KOPT-K1 (cell line): ENCODE data around the gene PGM3.
"Not testable (repeated sequence)": the region's sequence is repeated elsewhere in the genome, so short reads cannot be mapped to it uniquely, and the experiment has no call there.

ENCODE experiments used
- H3K27ac ChIP-seq: fragments of 200-600 bp; sonication (generic); 2 replicates; pipeline ENCODE4 v1.5.1; 2016; ENCODE audit warnings: antibody characterized with exemption, mild to moderate bottlenecking, low read depth, low read length; ENCODE audit not compliant: poor library complexity, severe bottlenecking
- H3K36me3 ChIP-seq: fragments of 200-600 bp; sonication (generic); 2 replicates; pipeline ENCODE4 v1.5.1; 2017; ENCODE audit warnings: antibody characterized with exemption, mild to moderate bottlenecking, low read length, moderate library complexity; ENCODE audit not compliant: insufficient read depth
- H3K9me3 ChIP-seq: fragments of 200-600 bp; sonication (generic); 2 replicates; pipeline ENCODE4 v1.5.1; 2017; ENCODE audit warnings: antibody characterized with exemption, low read length, mild to moderate bottlenecking; ENCODE audit not compliant: insufficient read depth, poor library complexity, severe bottlenecking

The PGM3 gene

DNA sequence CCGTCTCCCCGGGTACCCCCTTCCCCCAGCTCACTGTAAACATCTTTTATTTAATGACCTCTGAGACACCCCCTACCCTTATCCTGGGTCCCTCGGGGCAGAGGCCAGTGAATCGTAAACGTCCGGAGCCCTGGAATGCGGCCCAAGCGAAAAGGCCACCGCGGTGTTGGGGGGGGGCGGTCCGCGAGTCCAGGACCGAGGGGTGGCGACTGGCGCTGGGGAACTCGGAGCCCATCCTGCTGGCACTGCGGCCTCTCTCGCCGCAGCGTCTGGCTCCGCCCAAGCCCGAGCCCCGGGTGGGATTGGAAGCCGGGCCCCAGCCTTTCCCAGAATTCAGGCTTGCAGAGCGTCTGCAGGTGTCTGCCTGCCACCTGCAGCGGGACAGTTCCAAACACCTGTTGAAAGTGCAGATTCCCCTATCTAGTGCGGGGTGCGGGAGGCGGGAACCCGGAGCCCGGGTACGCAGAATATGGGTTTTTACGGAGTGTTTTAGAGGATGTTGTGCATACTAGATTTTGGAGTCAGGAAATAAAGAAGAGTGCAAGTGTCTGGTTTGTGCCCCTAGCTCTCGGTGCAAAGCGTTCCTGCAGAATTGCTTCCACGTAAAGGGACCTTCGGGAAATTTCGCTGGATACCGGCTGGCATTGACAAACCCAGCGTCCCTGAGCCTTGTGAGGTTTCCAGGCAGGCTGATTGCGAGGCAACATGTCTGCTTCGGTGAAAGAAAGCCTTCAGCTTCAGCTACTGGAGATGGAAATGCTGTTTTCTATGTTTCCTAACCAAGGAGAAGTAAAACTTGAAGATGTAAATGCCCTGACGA is 892 bp upstream of the PGM3 start:
- H3K27ac ChIP-seq: peak overlapping the region; percentile 73
- H3K36me3 ChIP-seq: no peaks in the 10 kb centered on the region
- H3K9me3 ChIP-seq: no peaks in the 10 kb centered on the region

DNA sequence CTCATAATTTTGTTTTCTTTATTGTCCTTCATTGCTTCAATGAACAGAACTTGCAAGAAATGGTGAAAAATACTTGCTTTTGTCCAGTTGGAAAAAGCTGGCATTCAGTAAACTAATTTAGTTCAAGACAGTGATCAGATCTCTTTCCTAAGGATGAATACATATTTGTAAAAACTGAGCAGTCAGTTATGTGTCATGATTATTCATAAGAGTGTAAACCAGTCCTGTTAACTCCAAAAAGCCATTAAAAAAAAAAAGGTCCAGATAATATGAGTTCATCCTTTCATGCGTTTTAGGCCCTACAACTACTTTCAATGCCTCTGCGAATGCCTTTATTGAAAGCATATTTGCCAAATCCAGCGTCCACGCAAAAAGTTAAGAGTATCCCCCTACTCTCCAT is 609 bp downstream of the PGM3 start:
- no peaks in the 10 kb centered on the region for H3K9me3 ChIP-seq
- H3K36me3 ChIP-seq: no peaks in the 10 kb centered on the region
- H3K27ac ChIP-seq: peak overlapping the region; percentile 73

DNA sequence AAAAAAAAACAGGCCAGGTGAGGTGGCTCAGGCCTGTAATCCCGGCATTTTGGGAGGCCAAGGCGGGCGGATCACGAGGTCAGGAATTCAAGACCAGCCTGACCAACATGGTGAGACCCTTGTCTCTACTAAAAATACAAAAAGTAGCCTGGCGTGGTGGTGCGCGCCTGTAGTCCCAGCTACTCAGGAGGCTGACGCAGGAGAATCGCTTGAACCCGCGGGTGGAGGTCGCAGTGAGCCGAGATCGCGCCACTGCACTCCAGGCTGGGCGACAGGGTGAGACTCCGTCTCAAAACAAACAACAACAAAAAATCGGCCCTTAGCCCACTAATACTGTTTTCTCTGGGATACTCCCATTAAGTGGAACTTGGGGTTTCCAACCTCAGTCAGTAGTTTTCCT is 1.1 kb downstream of the PGM3 start:
- H3K36me3 ChIP-seq, H3K27ac ChIP-seq, H3K9me3 ChIP-seq: not testable (repeated sequence)

DNA sequence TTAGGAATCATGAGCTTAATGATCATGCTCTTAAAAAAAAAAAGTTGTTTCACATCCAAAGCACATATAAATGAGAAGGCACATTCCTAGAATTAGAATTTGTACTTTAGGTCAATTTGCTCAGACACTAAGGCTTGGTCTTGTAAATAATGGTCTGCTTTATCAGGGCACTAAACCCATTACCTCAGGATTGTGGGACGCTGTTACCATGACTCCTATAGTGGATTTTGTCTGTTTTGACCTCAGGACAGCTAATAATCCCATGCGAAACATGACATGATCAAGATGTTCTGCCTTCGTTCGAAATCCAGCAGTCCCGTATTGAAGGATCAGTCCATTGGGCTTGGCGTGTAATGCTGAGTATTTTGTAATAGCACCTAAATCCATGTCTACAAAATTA is 2.4 kb downstream of the PGM3 start:
- H3K27ac ChIP-seq: no peak overlapping the region
- peaks cover 9% of the 10 kb centered on the region for H3K36me3 ChIP-seq
- H3K9me3 ChIP-seq: no peaks in the 10 kb centered on the region

DNA sequence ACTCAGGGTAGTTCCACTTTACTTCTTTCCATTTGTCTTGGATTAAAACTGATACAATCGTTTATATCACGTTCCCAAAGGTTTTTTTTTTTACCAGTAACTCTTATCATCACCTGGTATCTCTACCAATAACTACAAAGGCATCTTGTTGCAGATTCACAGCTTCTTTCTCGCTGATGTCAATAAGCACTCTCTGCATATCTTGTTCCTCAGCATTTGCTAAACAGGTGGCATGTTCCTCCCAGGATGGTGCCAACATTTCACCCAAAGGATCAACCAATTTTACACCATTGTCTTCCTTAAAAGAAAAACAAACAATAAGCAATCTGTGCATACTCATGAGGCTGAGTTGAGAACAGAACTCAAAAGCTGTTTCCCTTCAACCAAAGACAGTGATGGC is 4.6 kb downstream of the PGM3 start:
- H3K27ac ChIP-seq: no peak overlapping the region
- peaks cover 28% of the 10 kb centered on the region for H3K36me3 ChIP-seq
- H3K9me3 ChIP-seq: no peaks in the 10 kb centered on the region

DNA sequence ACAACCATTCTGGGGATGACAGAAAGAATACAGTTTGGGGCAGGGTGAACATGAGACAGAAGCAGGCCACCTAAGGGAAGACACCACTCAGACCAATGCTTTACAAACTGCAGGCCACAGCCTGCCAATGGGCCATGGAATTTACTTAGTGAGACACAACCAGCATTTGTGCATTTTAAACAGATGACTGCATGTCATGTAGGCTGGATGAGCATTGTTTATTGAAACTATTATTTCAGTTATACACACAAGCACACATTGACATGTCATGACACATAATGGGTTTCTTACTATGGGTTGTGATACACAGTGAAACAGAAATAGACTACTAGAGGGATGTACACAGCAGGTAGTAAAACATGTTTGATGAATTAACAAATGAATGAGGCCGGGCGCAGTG is 8.0 kb downstream of the PGM3 start:
- Histone ChIP-seq H3K36me3 (peaks cover 60% of the 10 kb centered on the region), H3K27ac (no peak overlapping the region), H3K9me3 (no peaks in the 10 kb centered on the region)

DNA sequence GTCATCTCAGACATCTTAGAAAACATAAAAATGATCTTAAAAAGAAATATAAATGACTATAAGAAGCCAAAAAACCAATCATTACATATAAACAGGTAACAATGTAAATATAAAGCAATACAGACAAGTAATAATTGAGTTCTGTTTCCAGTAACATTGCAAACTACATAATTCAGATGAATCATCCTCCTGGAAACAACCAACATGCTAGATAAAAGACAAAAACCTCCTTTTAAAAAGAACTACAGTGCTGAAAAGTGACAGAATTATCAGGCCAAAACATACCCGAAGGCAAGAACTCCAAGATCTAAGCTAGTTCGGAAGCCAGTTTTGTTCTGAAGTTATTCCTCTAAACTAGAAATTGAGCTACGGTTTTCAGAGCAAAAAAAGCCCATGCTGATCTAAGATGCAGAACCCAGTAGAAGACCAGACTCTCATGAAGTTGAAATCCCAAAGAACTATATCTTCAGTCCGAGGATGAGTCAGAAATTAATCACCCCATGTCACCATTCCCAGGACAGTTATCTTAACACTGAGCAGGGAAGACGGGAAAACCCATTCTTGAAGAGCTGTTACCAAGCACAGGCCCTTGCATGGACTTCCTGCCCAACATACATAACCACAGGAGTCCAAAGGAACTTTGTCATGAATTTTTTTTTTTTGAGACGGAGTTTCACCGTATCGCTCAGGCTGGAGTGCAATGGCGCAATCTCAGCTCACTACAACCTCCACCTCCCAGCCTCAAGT is 9.8 kb downstream of the PGM3 start:
- H3K27ac ChIP-seq: no peak overlapping the region
- no peaks in the 10 kb centered on the region for H3K9me3 ChIP-seq
- peaks cover 68% of the 10 kb centered on the region for H3K36me3 ChIP-seq

DNA sequence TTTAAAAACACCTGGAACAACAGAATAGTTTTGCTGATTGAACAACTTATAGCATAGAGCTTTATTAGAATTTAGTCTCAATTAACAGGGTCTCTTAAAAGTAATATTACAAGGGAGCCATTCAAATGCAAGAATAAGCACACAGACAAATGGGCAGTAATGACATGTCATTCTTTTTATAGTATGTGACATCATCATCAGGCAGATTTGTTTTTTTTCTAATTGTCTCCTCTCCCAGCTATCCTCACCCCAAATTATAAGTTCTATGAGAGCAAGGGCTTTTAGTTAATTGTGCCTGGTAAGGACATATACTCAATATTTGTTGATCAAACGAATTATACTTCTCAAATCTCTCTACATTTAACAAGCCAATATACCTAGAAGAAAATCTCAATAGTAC is 11.0 kb downstream of the PGM3 start:
- H3K36me3 ChIP-seq: peaks cover 79% of the 10 kb centered on the region
- H3K27ac ChIP-seq: no peak overlapping the region
- H3K9me3 ChIP-seq: no peaks in the 10 kb centered on the region

DNA sequence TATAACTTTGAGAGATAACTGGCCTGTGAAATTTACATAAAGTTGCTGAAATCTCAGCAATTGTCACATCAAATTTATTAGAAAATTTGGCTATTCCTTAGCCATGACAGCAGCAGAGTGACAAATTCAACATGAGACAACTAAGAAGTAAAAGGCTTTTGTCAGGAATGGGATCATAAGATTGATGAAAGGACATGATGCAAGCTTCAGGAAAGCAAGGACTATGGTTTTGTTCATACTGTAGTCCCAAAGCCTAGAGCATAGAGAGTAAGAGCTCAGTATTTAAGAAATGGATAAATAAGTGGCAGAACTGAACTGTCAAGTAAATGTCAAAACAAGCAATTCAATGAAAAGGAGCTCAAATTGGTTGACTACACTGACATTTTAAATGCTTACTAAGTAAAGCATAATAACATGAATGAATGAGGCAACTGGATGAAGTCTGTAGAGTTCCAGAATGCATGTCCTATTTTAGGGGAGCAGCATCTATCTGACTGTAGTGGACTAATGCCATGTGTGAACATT is 12.6 kb downstream of the PGM3 start:
- no peak overlapping the region for H3K27ac ChIP-seq
- H3K36me3 ChIP-seq: peaks cover 85% of the 10 kb centered on the region
- no peaks in the 10 kb centered on the region for H3K9me3 ChIP-seq

DNA sequence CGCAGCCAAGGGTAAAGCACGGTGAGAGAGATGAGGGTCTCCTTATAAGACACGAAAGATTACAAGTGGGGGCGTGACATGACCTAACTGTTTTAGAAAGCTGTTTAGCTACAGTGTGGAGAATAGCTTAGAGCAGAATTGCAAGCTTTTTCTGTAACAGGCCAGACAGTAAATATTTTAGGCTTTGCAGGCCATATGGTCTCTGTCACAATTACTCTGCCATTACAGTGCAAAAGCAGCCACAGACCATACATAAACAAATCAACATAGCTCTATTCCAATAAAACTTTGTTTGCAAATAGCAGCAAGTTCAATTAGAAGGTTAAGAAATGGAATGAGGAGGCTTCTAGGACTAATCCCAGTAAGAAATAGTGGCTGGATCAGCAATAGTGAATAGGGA is 16.8 kb downstream of the PGM3 start:
- no peak overlapping the region for H3K27ac ChIP-seq
- H3K36me3 ChIP-seq: peaks cover 73% of the 10 kb centered on the region
- no peaks in the 10 kb centered on the region for H3K9me3 ChIP-seq

DNA sequence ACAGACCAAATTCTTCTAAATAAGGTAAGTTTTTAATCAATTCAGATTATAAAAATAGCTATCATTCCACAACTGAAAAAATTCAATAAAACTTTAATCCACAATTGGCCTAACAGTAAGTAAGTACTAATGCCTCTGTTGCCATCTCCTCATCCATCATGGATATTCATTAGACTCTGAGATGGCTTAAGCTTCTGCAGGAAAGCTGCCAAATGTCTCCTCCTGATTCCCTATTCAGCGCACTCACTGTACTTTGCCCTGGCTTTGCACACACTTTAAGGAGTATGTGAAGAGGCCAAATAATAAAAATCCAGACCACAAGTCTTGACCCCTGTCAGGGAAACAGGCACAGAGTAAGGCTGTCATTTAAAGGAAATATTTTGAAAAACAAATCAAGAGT is 23.6 kb downstream of the PGM3 start:
- peaks cover 93% of the 10 kb centered on the region for H3K36me3 ChIP-seq

DNA sequence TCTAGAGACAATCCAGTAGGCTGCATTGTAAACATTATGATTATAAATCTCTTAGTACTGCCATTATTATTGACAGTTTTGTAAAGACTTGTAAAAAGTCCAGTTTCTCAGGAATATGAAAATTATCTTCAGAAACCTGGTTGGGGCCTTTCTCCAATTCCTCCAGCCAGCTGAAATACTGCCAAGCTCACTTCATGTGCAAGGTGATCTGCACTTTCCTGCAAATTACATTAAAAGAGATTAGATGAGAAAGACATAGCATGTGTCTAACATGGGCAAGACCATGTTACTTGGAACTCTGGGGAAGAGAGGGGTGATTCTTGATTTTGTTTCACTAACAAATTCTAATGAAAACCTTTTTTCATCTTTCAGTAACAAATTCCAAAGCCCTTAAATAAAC is 24.0 kb downstream of the PGM3 start:
- H3K36me3 ChIP-seq: peaks cover 97% of the 10 kb centered on the region
- H3K9me3 ChIP-seq: no peaks in the 10 kb centered on the region
- no peak overlapping the region for H3K27ac ChIP-seq

More for the DNA sequence above, 23.6 kb downstream of the PGM3 start:
- Histone ChIP-seq H3K9me3 (no peaks in the 10 kb centered on the region), H3K27ac (no peak overlapping the region)

DNA sequence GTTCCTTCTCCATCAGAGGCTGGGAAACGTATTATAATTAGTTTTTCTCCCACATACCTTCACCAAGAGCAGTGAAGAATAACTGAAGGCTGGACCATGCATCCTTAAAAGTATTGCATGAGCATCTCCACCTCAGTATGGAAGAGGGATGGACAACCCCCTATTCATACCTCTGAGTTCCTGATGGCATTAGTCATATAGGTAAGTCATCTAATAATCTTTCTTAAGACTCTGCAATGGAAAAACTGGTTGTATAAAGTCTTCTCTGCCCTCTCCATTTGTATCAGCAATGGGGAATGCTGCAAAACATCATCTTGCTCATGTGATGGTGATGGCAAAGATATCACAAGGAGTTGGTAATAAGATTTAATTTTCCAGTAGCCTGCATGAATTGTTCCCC is 24.5 kb downstream of the PGM3 start:
- Histone ChIP-seq H3K36me3 (peaks cover 99% of the 10 kb centered on the region), H3K27ac (no peak overlapping the region), H3K9me3 (no peaks in the 10 kb centered on the region)

DNA sequence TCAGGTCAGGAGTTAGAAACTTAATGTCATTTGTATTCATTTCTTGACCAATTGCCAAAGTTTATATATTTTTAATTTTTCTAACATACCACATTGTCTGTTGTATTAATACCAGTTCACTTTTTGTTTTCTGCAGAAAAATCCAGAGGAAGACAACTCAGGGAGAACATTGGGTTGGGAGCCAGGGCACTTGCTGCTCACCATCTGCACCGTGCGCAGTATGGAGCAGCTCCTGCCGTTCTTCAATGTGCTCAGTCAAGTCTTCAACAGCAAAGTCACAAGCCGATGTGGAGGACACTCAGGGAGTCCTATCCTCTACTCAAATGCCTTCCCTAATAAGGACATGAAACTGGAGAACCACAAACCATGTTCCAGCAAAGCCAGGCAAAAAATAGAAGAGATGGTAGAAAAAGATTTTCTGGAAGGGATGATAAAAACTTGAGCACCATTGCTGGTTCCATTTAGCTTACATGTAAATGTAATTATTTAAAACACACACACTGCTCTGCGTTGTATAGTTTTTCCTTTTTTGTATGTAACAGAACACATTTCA is 25.3 kb downstream of the PGM3 start:
- Histone ChIP-seq H3K27ac (no peak overlapping the region), H3K9me3 (no peaks in the 10 kb centered on the region), H3K36me3 (peaks cover 99% of the 10 kb centered on the region)

DNA sequence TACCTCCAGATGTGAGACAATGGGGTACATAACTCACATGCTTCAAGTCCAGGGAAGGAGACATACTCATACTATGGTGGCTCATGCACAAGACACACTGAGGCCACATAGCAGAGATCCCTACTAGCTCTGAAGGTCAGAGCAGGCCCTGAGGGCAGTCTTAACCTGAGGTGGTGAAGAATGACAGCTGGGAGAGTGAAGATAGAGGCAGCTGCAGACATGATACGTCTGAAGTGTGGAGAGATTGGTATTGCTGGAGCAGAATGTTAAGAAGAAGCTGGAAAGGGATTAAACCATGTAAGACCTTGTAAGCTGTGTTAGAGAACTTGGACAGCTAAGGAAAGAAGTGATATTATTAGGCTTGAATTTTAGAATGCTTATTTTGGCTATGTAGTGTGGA is 32.9 kb downstream of the PGM3 start:
- Histone ChIP-seq H3K9me3 (no peaks in the 10 kb centered on the region), H3K27ac (no peak overlapping the region), H3K36me3 (peaks cover 71% of the 10 kb centered on the region)
